SK-N-SH treated with all-trans-retinoic acid at 6 μM for 48 hours (cell line): ENCODE measurements around the gene PSEN1.

Source experiments
- ATAC-seq: fragments of 200-7000 bp; cut with Tn5 transposase; 3 replicates; pipeline ENCODE4 v1.9.1; 2020; ENCODE audit warnings: mild to moderate bottlenecking, moderate library complexity
- BACH2 ChIP-seq: fragments of 250-450 bp; sonication (Bioruptor Pico); IDR thresholded peaks from 2 replicates; pipeline ENCODE4 v1.9.0; 2021; ENCODE audit warnings: mild to moderate bottlenecking, borderline replicate concordance
- CREB5 ChIP-seq: fragments of 250-450 bp; sonication (Bioruptor Pico); IDR thresholded peaks from 2 replicates; pipeline ENCODE4 v1.5.1; 2020; ENCODE audit warnings: low read depth, mild to moderate bottlenecking, moderate library complexity
- CSDC2 ChIP-seq: fragments of 250-450 bp; sonication (Bioruptor Pico); IDR thresholded peaks from 2 replicates; pipeline ENCODE4 v1.5.0; 2020; ENCODE audit warnings: mild to moderate bottlenecking, moderate library complexity
- CSRNP3 ChIP-seq: fragments of 250-450 bp; sonication (Bioruptor Pico); IDR thresholded peaks from 2 replicates; pipeline ENCODE4 v1.5.1; 2021; ENCODE audit warnings: mild to moderate bottlenecking, moderate library complexity
- ESRRG ChIP-seq: fragments of 250-450 bp; sonication (Bioruptor Pico); IDR thresholded peaks from 2 replicates; pipeline ENCODE4 v1.6.1; 2021; ENCODE audit warnings: mild to moderate bottlenecking
- GLIS3 ChIP-seq: fragments of 250-450 bp; sonication (Bioruptor Pico); IDR thresholded peaks from 2 replicates; pipeline ENCODE4 v1.5.0; 2020; ENCODE audit warnings: mild to moderate bottlenecking, moderate library complexity
- ISL1 ChIP-seq: fragments of 250-450 bp; sonication (Bioruptor Pico); IDR thresholded peaks from 2 replicates; pipeline ENCODE4 v2.1.2; 2022; ENCODE audit warnings: mild to moderate bottlenecking, moderate library complexity
- OSR1 ChIP-seq: fragments of 250-450 bp; sonication (Bioruptor Pico); IDR thresholded peaks from 2 replicates; pipeline ENCODE4 v1.8.0; 2022; ENCODE audit warnings: moderate library complexity, mild to moderate bottlenecking, inconsistent platforms
- PATZ1 ChIP-seq: fragments of 250-450 bp; sonication (Bioruptor Pico); IDR thresholded peaks from 2 replicates; pipeline ENCODE4 v1.8.0; 2020; ENCODE audit warnings: mild to moderate bottlenecking, moderate library complexity, borderline replicate concordance
- POU6F1 ChIP-seq: fragments of 250-450 bp; sonication (Bioruptor Pico); IDR thresholded peaks from 2 replicates; pipeline ENCODE4 v1.8.0; 2021; ENCODE audit warnings: low read depth, mild to moderate bottlenecking, moderate library complexity, borderline replicate concordance
- PPARA ChIP-seq: fragments of 250-450 bp; sonication (Bioruptor Pico); IDR thresholded peaks from 2 replicates; pipeline ENCODE4 v1.5.0; 2020; ENCODE audit warnings: mild to moderate bottlenecking, borderline replicate concordance
- RARB ChIP-seq: fragments of 250-450 bp; sonication (Bioruptor Pico); IDR thresholded peaks from 2 replicates; pipeline ENCODE4 v1.8.0; 2021; ENCODE audit warnings: mild to moderate bottlenecking, moderate library complexity
- SNAI2 ChIP-seq: fragments of 250-450 bp; sonication (Bioruptor Pico); IDR thresholded peaks from 2 replicates; pipeline ENCODE4 v1.5.0; 2020; ENCODE audit warnings: mild to moderate bottlenecking, moderate library complexity
- TCF4 ChIP-seq: fragments of 250-450 bp; sonication (Bioruptor Pico); IDR thresholded peaks from 2 replicates; pipeline ENCODE4 v1.8.0; 2021; ENCODE audit warnings: mild to moderate bottlenecking, moderate library complexity, borderline replicate concordance
- TOX ChIP-seq: fragments of 250-450 bp; sonication (Bioruptor Pico); IDR thresholded peaks from 2 replicates; pipeline ENCODE4 v1.8.0; 2021; ENCODE audit warnings: mild to moderate bottlenecking, moderate library complexity, borderline replicate concordance
- TSHZ2 ChIP-seq: fragments of 250-450 bp; sonication (Bioruptor Pico); IDR thresholded peaks from 2 replicates; pipeline ENCODE4 v1.5.0; 2020; ENCODE audit warnings: mild to moderate bottlenecking, moderate library complexity
- ZC3H10 ChIP-seq: fragments of 250-450 bp; sonication (Bioruptor Pico); IDR thresholded peaks from 2 replicates; pipeline ENCODE4 v1.5.1; 2021; ENCODE audit warnings: mild to moderate bottlenecking, moderate library complexity
- ZFP3 ChIP-seq: fragments of 250-450 bp; sonication (Bioruptor Pico); IDR thresholded peaks from 2 replicates; pipeline ENCODE4 v1.5.0; 2020; ENCODE audit warnings: mild to moderate bottlenecking, moderate library complexity
- ZFP30 ChIP-seq: fragments of 450-650 bp; formaldehyde crosslinking; IDR thresholded peaks from 2 replicates; pipeline ENCODE4 v1.5.0; 2022; ENCODE audit warnings: mild to moderate bottlenecking, moderate library complexity
- ZNF565 ChIP-seq: fragments of 450-650 bp; formaldehyde crosslinking; conservative IDR thresholded peaks from 2 replicates; pipeline ENCODE4 v1.5.0; 2020; ENCODE audit warnings: low read depth, mild to moderate bottlenecking, moderate library complexity
- ZNF70 ChIP-seq: fragments of 450-650 bp; formaldehyde crosslinking; IDR thresholded peaks from 2 replicates; pipeline ENCODE4 v1.5.0; 2020; ENCODE audit warnings: mild to moderate bottlenecking, moderate library complexity
- ZNF8 ChIP-seq: fragments of 450-650 bp; formaldehyde crosslinking; IDR thresholded peaks from 2 replicates; pipeline ENCODE4 v1.5.0; 2020; ENCODE audit warnings: mild to moderate bottlenecking, moderate library complexity

The PSEN1 gene

GRCh38 chr14:73133795-73134194, 2.5 kb upstream of the PSEN1 start (continued):
- TF ChIP-seq POU6F1 (CRISPR knock-in tag) (no peak), TCF4 (no peak), ESRRG (CRISPR knock-in tag) (no peak), CSRNP3 (CRISPR knock-in tag) (no peak), PPARA (no peak), CSDC2 (no peak)

GRCh38 chr14:73136085-73136386, 271 bp upstream of the PSEN1 start:
- ATAC-seq: no peak
- no peak for TF ChIP-seq ISL1 (CRISPR knock-in tag)
- TF ChIP-seq SNAI2 (CRISPR knock-in tag): no peak
- TF ChIP-seq CSRNP3 (CRISPR knock-in tag): no peak
- no peak for TF ChIP-seq ZFP30 (CRISPR knock-in tag)

- no peak for TF ChIP-seq TCF4
- TF ChIP-seq CREB5 (CRISPR knock-in tag): no peak
- TF ChIP-seq SNAI2 (CRISPR knock-in tag): no peak
- no peak for TF ChIP-seq OSR1 (CRISPR knock-in tag)
- TF ChIP-seq ISL1 (CRISPR knock-in tag): no peak
- TF ChIP-seq ZNF8 (CRISPR knock-in tag): no peak
- TF ChIP-seq ZFP30 (CRISPR knock-in tag): no peak
- no peak for TF ChIP-seq TSHZ2 (CRISPR knock-in tag)
- TF ChIP-seq ESRRG (CRISPR knock-in tag): no peak
- no peak for TF ChIP-seq CSDC2
- TF ChIP-seq ZNF565 (CRISPR knock-in tag): no peak
- TF ChIP-seq BACH2 (CRISPR knock-in tag): no peak
- no peak for TF ChIP-seq TOX
- TF ChIP-seq PPARA: no peak
- no peak for TF ChIP-seq RARB (CRISPR knock-in tag)
- no peak for TF ChIP-seq ZNF70 (CRISPR knock-in tag)
- TF ChIP-seq ZC3H10 (CRISPR knock-in tag): no peak
- TF ChIP-seq GLIS3 (CRISPR knock-in tag): no peak
- no peak for TF ChIP-seq ZFP3 (CRISPR knock-in tag)
- TF ChIP-seq PATZ1 (CRISPR knock-in tag): no peak
- TF ChIP-seq, all 23 proteins: peak for 0
- no peak for ATAC-seq
Measured at GRCh38 chr14:73140811-73141323, 4.6 kb downstream of the PSEN1 start.
